Parathyroid adenoma (tissue), 2 donors: ENCODE results near the gene TCF7L2.

Experiments
- H2AFZ ChIP-seq: fragments of 300-600 bp; sonication (generic); one replicate; pipeline ENCODE4 v1.7.0; 2017; ENCODE audit warnings: antibody characterized with exemption, mild to moderate bottlenecking
- H3K27ac ChIP-seq: fragments of 300-600 bp; sonication (generic); one replicate; pipeline ENCODE4 v1.7.0; 2017
- H3K27me3 ChIP-seq: fragments of 300-600 bp; sonication (generic); one replicate; pipeline ENCODE4 v1.7.0; 2017; ENCODE audit warnings: low read length; ENCODE audit not compliant: control insufficient read depth, insufficient read depth
- H3K36me3 ChIP-seq: fragments of 300-600 bp; sonication (generic); one replicate; pipeline ENCODE4 v1.7.0; 2017; ENCODE audit warnings: low read length; ENCODE audit not compliant: control insufficient read depth, insufficient read depth
- H3K4me1 ChIP-seq: fragments of 300-600 bp; sonication (generic); one replicate; pipeline ENCODE4 v1.7.0; 2017; ENCODE audit warnings: control low read depth
- H3K4me2 ChIP-seq: fragments of 300-600 bp; sonication (generic); one replicate; pipeline ENCODE4 v1.7.0; 2017; ENCODE audit warnings: low read length
- H3K4me3 ChIP-seq: fragments of 300-600 bp; sonication (generic); one replicate; pipeline ENCODE4 v1.7.0; 2017; ENCODE audit warnings: low read depth, low read length
- H3K79me2 ChIP-seq: fragments of 300-600 bp; sonication (generic); one replicate; pipeline ENCODE4 v1.7.0; 2017; ENCODE audit warnings: control low read depth
- H3K9ac ChIP-seq: fragments of 300-600 bp; sonication (generic); one replicate; pipeline ENCODE4 v1.7.0; 2017; ENCODE audit warnings: mild to moderate bottlenecking
- H3K9me3 ChIP-seq: fragments of 300-600 bp; sonication (generic); one replicate; pipeline ENCODE4 v1.7.0; 2017; ENCODE audit warnings: low read length; ENCODE audit not compliant: control insufficient read depth
- TF ChIP-seq, protein P1 (sequence below): fragments of 300-600 bp; sonication (generic); IDR thresholded peaks from one replicate; pipeline ENCODE4 v1.7.0; 2017; ENCODE audit warnings: antibody characterized with exemption, mild to moderate bottlenecking
- donor health status: primary hyperparathyroidism.

Gene TCF7L2

DNA sequence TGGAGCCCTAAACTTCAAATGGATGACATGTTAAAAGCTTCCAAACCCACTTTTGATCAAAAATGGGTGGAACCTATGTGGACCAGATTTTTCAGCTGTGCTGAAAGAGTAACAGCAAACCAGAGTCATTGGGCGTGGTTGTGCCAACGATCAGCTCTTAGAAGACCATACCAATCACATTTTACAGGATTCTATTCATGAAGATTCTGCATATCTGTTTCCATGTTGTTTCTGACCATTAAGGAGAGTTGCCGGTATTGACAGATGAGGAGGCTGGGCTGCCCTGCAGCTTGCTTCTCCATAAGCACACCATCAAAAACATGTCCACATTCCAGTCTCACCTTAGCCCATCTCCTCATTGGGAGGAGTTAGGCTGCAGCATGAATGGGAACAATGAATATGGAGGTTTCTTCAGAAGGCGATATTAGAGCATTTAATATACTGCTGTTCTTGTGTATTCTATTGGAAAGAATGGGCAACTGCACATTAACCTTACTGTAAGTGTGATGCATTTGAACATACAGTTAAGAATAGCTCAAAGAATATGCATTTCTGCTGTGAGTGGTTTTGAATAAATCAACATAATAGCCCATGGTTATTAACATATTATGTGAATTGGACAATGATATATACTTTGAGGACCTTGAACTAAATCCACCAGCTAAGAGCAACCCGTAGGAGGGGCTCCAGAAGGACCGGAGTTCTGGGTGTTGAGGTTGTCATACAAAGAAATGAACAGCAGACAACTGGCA, 116.7 kb downstream of the TCF7L2 start:
- no peak overlapping the region for H3K4me3 ChIP-seq
- no peak overlapping the region for H2AFZ ChIP-seq
- no peaks in the 10 kb centered on the region for H3K9me3 ChIP-seq
- H3K36me3 ChIP-seq = no peaks in the 10 kb centered on the region
- H3K4me1 ChIP-seq = peaks cover 6% of the 10 kb centered on the region
- no peaks in the 10 kb centered on the region for H3K27me3 ChIP-seq
- TF ChIP-seq, protein P1, sequence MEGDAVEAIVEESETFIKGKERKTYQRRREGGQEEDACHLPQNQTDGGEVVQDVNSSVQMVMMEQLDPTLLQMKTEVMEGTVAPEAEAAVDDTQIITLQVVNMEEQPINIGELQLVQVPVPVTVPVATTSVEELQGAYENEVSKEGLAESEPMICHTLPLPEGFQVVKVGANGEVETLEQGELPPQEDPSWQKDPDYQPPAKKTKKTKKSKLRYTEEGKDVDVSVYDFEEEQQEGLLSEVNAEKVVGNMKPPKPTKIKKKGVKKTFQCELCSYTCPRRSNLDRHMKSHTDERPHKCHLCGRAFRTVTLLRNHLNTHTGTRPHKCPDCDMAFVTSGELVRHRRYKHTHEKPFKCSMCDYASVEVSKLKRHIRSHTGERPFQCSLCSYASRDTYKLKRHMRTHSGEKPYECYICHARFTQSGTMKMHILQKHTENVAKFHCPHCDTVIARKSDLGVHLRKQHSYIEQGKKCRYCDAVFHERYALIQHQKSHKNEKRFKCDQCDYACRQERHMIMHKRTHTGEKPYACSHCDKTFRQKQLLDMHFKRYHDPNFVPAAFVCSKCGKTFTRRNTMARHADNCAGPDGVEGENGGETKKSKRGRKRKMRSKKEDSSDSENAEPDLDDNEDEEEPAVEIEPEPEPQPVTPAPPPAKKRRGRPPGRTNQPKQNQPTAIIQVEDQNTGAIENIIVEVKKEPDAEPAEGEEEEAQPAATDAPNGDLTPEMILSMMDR = no peak
- H3K27ac ChIP-seq = no peak overlapping the region
- H3K4me2 ChIP-seq = no peak overlapping the region
- peaks cover 3% of the 10 kb centered on the region for H3K79me2 ChIP-seq
- no peak overlapping the region for H3K9ac ChIP-seq

DNA sequence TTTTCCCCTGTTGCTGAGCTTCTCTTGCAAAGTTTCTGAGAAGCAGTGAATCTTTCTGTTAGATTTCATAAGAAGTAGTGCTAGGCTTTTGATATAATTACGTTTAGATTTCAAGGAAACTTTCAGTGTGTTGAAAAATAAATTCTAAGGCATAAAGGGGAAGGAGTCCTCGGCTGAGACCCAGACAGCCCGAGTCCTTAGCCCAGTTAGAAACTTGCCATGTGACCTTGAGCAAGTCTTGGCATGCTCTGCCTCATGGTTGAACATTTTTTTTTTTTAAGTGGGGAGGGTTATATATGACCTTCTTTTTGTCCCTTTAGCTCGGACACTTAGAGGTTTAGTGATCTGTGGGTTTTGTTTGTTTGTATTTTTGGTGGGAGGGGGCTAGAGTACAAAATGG, 117.5 kb downstream of the TCF7L2 start:
- no peaks in the 10 kb centered on the region for H3K9me3 ChIP-seq
- H3K4me1 ChIP-seq = peaks cover 6% of the 10 kb centered on the region
- H3K4me2 ChIP-seq = no peak overlapping the region
- H3K79me2 ChIP-seq = peaks cover 3% of the 10 kb centered on the region
- H3K4me3 ChIP-seq = no peak overlapping the region
- H2AFZ ChIP-seq = no peak overlapping the region
- H3K36me3 ChIP-seq = no peaks in the 10 kb centered on the region
- no peak overlapping the region for H3K9ac ChIP-seq
- TF ChIP-seq, protein P1 = no peak
- H3K27ac ChIP-seq = no peak overlapping the region
- no peaks in the 10 kb centered on the region for H3K27me3 ChIP-seq

DNA sequence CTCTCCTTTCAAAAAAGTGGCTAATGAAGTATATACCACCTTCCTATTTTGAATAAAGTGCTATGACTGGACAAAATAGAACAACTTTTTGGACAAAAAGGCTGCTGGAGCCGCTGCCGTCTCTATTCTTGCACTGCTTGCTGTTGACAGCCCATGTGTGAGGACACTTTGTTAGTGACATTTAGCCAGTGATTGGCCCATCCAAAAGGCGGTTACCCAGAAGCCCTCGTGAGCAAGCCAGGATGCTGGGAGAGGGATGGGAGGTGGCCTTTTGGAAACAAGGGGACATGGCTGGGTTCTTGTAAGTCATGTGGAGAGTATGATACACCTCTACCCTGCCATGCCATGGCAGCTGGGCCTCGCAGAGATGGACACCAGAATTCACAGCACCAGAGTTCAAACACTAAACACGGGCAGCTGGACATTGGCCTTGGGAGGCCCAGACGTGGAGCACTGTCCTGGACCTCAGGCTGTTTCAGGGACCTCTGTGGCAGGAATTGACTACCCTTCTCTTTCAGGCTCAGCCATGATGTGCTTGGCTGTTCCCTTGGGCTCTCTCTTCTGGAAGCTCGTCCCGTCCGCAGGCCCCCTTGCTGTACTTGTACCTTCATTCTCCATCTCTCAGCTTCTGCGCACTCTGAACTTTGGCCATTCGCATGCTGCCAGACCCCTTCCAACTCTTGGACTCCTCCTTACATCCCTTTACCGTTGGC, 118.3 kb downstream of the TCF7L2 start:
- H3K27ac ChIP-seq = no peak overlapping the region
- H3K79me2 ChIP-seq = peaks cover 3% of the 10 kb centered on the region
- H3K4me3 ChIP-seq = no peak overlapping the region

DNA sequence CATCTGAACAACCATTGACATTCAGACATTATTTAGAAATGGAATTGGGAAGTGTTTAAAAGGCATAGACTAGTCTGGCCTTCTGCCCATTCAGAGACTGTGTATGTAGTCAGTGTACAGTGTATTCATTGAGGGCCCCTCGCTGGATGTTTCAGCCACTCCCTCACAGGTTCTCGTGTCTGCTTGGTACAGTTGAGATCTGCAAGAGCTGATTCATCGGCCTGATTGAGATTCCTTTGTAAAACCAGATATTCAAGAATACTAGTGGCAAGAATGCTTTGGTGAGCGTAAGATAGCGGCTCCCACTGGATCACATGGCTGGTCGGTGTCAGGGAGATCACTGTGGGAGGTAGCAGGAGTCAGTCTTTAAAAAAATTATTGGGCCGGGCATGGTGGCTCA, 119.5 kb downstream of the TCF7L2 start:
- Histone ChIP-seq H3K36me3 (no peaks in the 10 kb centered on the region), H3K4me3 (no peak overlapping the region), H3K9ac (no peak overlapping the region), H3K9me3 (no peaks in the 10 kb centered on the region), H3K4me1 (peaks cover 6% of the 10 kb centered on the region), H3K79me2 (peaks cover 3% of the 10 kb centered on the region), H2AFZ (no peak overlapping the region), H3K27me3 (no peaks in the 10 kb centered on the region), H3K27ac (no peak overlapping the region), H3K4me2 (no peak overlapping the region)
- TF ChIP-seq, protein P1 = no peak

More for the DNA sequence above, 118.3 kb downstream of the TCF7L2 start:
- Histone ChIP-seq H3K9ac (no peak overlapping the region), H3K9me3 (no peaks in the 10 kb centered on the region), H2AFZ (no peak overlapping the region), H3K4me2 (no peak overlapping the region), H3K4me1 (peaks cover 6% of the 10 kb centered on the region), H3K36me3 (no peaks in the 10 kb centered on the region), H3K27me3 (no peaks in the 10 kb centered on the region)
- TF ChIP-seq, protein P1 = no peak
